Activated T-cell treated with anti-CD3 and anti-CD28 coated beads for 24 hours (primary cell): ENCODE results near the gene DNA2.

Experiments used
- DNase-seq: peaks from one replicate; pipeline ENCODE4 v3.0.0-alpha.2; 2020; ENCODE audit warnings: low read depth

The DNA2 gene

GRCh38 chr10:68364101-68364886 is 107.5 kb downstream of the DNA2 start:
- no peak for DNase-seq
